Upper lobe of left lung (tissue), 6 donors: Measurements from ENCODE around the gene BCKDK. TPM values are rescaled to one million over a fixed set of nuclear protein-coding genes. Genes with fewer than 3 reads are reported as not detected.
"Not testable (repeated sequence)": the region's sequence is repeated elsewhere in the genome, so short reads cannot be mapped to it uniquely, and the experiment has no call there.

ENCODE experiments used
- ATAC-seq, 2 donors: fragments of 200-7000 bp; cut with Tn5 transposase; one replicate each; pipeline ENCODE4 v1.9.1; 2022; ENCODE audit warnings: mild to moderate bottlenecking in 2 of 2, moderate library complexity in 2 of 2; ENCODE audit not compliant: low FRiP score in 2 of 2
- DNase-seq, 2 donors: peaks; one replicate each; pipeline ENCODE4 v3.0.0-alpha.2; 2019 to 2020
- H3K27ac ChIP-seq, 4 donors: fragments of 200-600 bp; sonication (generic); one replicate each; pipeline ENCODE4 v1.5.1; 2016 to 2019
- H3K27me3 ChIP-seq, 4 donors: fragments of 200-600 bp; sonication (generic); one replicate each; pipeline ENCODE4 v1.5.1; 2017 to 2019
- H3K36me3 ChIP-seq, 4 donors: fragments of 200-600 bp; sonication (generic); one replicate each; pipeline ENCODE4 v1.5.1; 2016 to 2019
- H3K4me1 ChIP-seq, 4 donors: fragments of 200-600 bp; sonication (generic); one replicate each; pipeline ENCODE4 v1.5.1; 2018 to 2019
- H3K4me3 ChIP-seq, 4 donors: fragments of 200-600 bp; sonication (generic); one replicate each; pipeline ENCODE4 v1.5.1; 2017 to 2019; ENCODE audit warnings: mild to moderate bottlenecking in 2 of 4, moderate library complexity in 1 of 4
- H3K9me3 ChIP-seq, 4 donors: fragments of 200-600 bp; sonication (generic); one replicate each; pipeline ENCODE4 v1.5.1; 2018 to 2019
- CTCF ChIP-seq, 6 experiments: fragments of 450-650 bp in 4 of 6; fragments of 200-600 bp in 2 of 6; sonication (generic) in 2 of 6; IDR thresholded peaks; one replicate each; pipeline ENCODE4 v1.5.1; 2016 to 2019; ENCODE audit warnings: antibody characterized with exemption in 6 of 6
- EP300 ChIP-seq, 4 donors: sonication (generic); formaldehyde crosslinking; IDR thresholded peaks; one replicate each; pipeline ENCODE4 v1.5.1; 2017; ENCODE audit warnings: antibody characterized with exemption in 4 of 4, control low read depth in 2 of 4
- POLR2A ChIP-seq, 4 donors: fragments of 450-650 bp; IDR thresholded peaks; one replicate each; pipeline ENCODE4 v1.5.1; 2016 to 2017; ENCODE audit warnings: antibody characterized with exemption in 4 of 4, mild to moderate bottlenecking in 2 of 4
- POLR2AphosphoS5 ChIP-seq, 2 donors: sonication (generic); formaldehyde crosslinking; IDR thresholded peaks; one replicate each; pipeline ENCODE4 v1.5.1; 2017; ENCODE audit warnings: antibody characterized with exemption in 2 of 2
- WGBS, 2 donors: methylation state at CpG; one replicate each; pipeline ENCODE4 v1.1.5; 2017 to 2018; 5-methylcytosine and 5-hydroxymethylcytosine counted together
- total RNA-seq, 6 donors: library from RNA; depleted of rRNA in 4 of 6; stranded (reverse); fragments of >200 nt in 4 of 6; gene quantifications; one replicate each; pipeline versions ENCODE4 v1.1.0 to v1.2.1, GENCODE V29; 2016 to 2021
- donor health status: DM: no; HTN: no; CAD: no; lungs with moderate emphysema.
- donor health status: DM: no; HTN: yes; CAD: no; lungs with severe emphysema.

BCKDK gene
- total RNA-seq, 6 donors from 2014 or later = 23.2 to 64.4 (median 39.3) TPM

- no peaks in the 10 kb centered on the region for H3K9me3 ChIP-seq
- H3K4me3 ChIP-seq = no peak overlapping the region
- 70 to 72% methylated on average over 6 of the region's 6 CpGs for WGBS, 2 donors
- no peak for ATAC-seq
- peaks cover 0 to 15% (median 14%) of the 10 kb centered on the region in 4 donors for H3K36me3 ChIP-seq
- TF ChIP-seq CTCF (IDR thresholded peaks at IDR 0.05) (no peak), EP300 (IDR thresholded peaks at IDR 0.05) (no peak), POLR2A (IDR thresholded peaks at IDR 0.05) (no peak), POLR2AphosphoS5 (IDR thresholded peaks at IDR 0.05) (no peak)
- peak overlapping the region in 3 of 4 donors; percentile 56 to 91 (median 90) for H3K27ac ChIP-seq
- H3K27me3 ChIP-seq = no peaks in the 10 kb centered on the region
- DNase-seq = no peak
- peaks cover 11 to 66% (median 32%) of the 10 kb centered on the region in 4 donors for H3K4me1 ChIP-seq
These were observed 28.1 kb downstream of the BCKDK start for GRCh38 chr16:31136287-31136662.

GRCh38 chr16:31136822-31137499 is 28.8 kb downstream of the BCKDK start:
- 74 to 82% methylated on average over 20 of the region's 20 CpGs for WGBS, 2 donors
- not testable (repeated sequence) for H3K9me3 ChIP-seq, H3K36me3 ChIP-seq, H3K27me3 ChIP-seq, DNase-seq, H3K27ac ChIP-seq, H3K4me3 ChIP-seq, ATAC-seq
- peaks cover 16 to 66% (median 31%) of the 10 kb centered on the region in 4 donors for H3K4me1 ChIP-seq

- DNase-seq = peak; percentile 86 to 94
- 55 to 70% methylated on average over 7 to 27 of the region's 27 CpGs for WGBS, 2 donors
- H3K9me3 ChIP-seq = no peaks in the 10 kb centered on the region
- peak overlapping the region; percentile 63 to 86 (median 78) for H3K27ac ChIP-seq
- ATAC-seq = peak in 1 of 2 donors; percentile 75
- H3K4me1 ChIP-seq = peaks cover 22 to 56% (median 32%) of the 10 kb centered on the region in 4 donors
- peak overlapping the region in 2 of 4 donors; percentile 2 to 9 for H3K4me3 ChIP-seq
- H3K27me3 ChIP-seq = no peaks in the 10 kb centered on the region
- TF ChIP-seq POLR2A (IDR thresholded peaks at IDR 0.05) (peak in 1 of 4 donors; percentile 50), CTCF (IDR thresholded peaks at IDR 0.05) (no peak), POLR2AphosphoS5 (IDR thresholded peaks at IDR 0.05) (peak; percentile 48 to 74), EP300 (IDR thresholded peaks at IDR 0.05) (peak in 2 of 4 donors; percentile 29 to 83)
- H3K36me3 ChIP-seq = no peaks in the 10 kb centered on the region
These were observed 30.7 kb downstream of the BCKDK start for GRCh38 chr16:31138621-31139578.

GRCh38 chr16:31141071-31141469 is 32.9 kb downstream of the BCKDK start:
- ATAC-seq, H3K9me3 ChIP-seq, H3K36me3 ChIP-seq, H3K27me3 ChIP-seq, DNase-seq: not testable (repeated sequence)
- H3K4me3 ChIP-seq = peak overlapping the region in 1 of 4 donors; percentile 60
- 87 to 88% methylated on average over 9 of the region's 9 CpGs for WGBS, 2 donors
- H3K27ac ChIP-seq = peak overlapping the region; percentile 80 to 90 (median 86)
- H3K4me1 ChIP-seq = peaks cover 22 to 43% (median 29%) of the 10 kb centered on the region in 4 donors

GRCh38 chr16:31141489-31142108 is 33.4 kb downstream of the BCKDK start:
- Histone ChIP-seq H3K36me3 (no peaks in the 10 kb centered on the region), H3K9me3 (no peaks in the 10 kb centered on the region), H3K4me3 (peak overlapping the region in 3 of 4 donors; percentile 12 to 63 (median 60)), H3K27ac (peak overlapping the region; percentile 80 to 90 (median 86)), H3K27me3 (no peaks in the 10 kb centered on the region), H3K4me1 (peaks cover 22 to 40% (median 28%) of the 10 kb centered on the region in 4 donors)
- 37 to 44% methylated on average over 3 to 10 of the region's 10 CpGs for WGBS, 2 donors
- ATAC-seq (peak in 1 of 2 donors; percentile 0), DNase-seq (peak; percentile 47 to 74)
- peak in 1 of 2 donors; percentile 10 for TF ChIP-seq POLR2AphosphoS5 (IDR thresholded peaks at IDR 0.05)
- no peak for TF ChIP-seq EP300 (IDR thresholded peaks at IDR 0.05)
- TF ChIP-seq CTCF (IDR thresholded peaks at IDR 0.05) = no peak
- TF ChIP-seq POLR2A (IDR thresholded peaks at IDR 0.05) = peak in 1 of 4 donors; percentile 23
